Gastroesophageal sphincter (tissue), 4 donors: ENCODE results near the gene KLHL22. TPM values are rescaled to one million over a fixed set of nuclear protein-coding genes. Genes with fewer than 3 reads are reported as not detected.

Experiments used
- ATAC-seq: fragments of 150-250 bp; one replicate; pipeline ENCODE4 v1.9.1; 2016; ENCODE audit warnings: mild to moderate bottlenecking, moderate library complexity
- H3K27ac ChIP-seq, 4 donors: fragments of 200-600 bp; sonication (generic) in 3 of 4; 1 replicate in 3 of 4; 2 replicates in 1 of 4; pipeline ENCODE4 v1.5.1; 2016 to 2019
- H3K27me3 ChIP-seq: fragments of 200-600 bp; sonication (generic); one replicate; pipeline ENCODE4 v1.5.1; 2019
- H3K36me3 ChIP-seq, 2 donors: fragments of 200-600 bp; sonication (generic); one replicate each; pipeline ENCODE4 v1.5.1; 2019; ENCODE audit warnings: control low read depth in 1 of 2
- H3K4me1 ChIP-seq, 3 donors: fragments of 200-600 bp; sonication (generic); 1 replicate in 2 of 3; 2 replicates in 1 of 3; pipeline ENCODE4 v1.5.1; 2016 to 2019; ENCODE audit warnings: control low read depth in 2 of 3
- H3K4me3 ChIP-seq, 2 donors: fragments of 200-600 bp; sonication (generic); one replicate each; pipeline ENCODE4 v1.5.1; 2019; ENCODE audit warnings: mild to moderate bottlenecking in 1 of 2, moderate library complexity in 1 of 2
- H3K9me3 ChIP-seq, 3 donors: fragments of 200-600 bp; sonication (generic); one replicate each; pipeline ENCODE4 v1.5.1; 2017 to 2019; ENCODE audit warnings: control low read depth in 2 of 3
- CTCF ChIP-seq, 4 experiments: fragments of 200-600 bp in 2 of 4; fragments of 450-650 bp in 2 of 4; sonication (generic) in 1 of 4; IDR thresholded peaks; one replicate each; pipeline ENCODE4 v1.5.1; 2017 to 2019; ENCODE audit warnings: antibody characterized with exemption in 4 of 4, mild to moderate bottlenecking in 2 of 4, moderate library complexity in 2 of 4
- EP300 ChIP-seq: sonication (generic); formaldehyde crosslinking; IDR thresholded peaks from one replicate; pipeline ENCODE4 v1.6.1; 2017; ENCODE audit warnings: antibody characterized with exemption, mild to moderate bottlenecking
- POLR2A ChIP-seq, 2 donors: fragments of 450-650 bp; IDR thresholded peaks; one replicate each; pipeline ENCODE4 v1.6.1; 2017; ENCODE audit warnings: antibody characterized with exemption in 2 of 2, mild to moderate bottlenecking in 2 of 2, moderate library complexity in 1 of 2
- POLR2AphosphoS5 ChIP-seq: sonication (generic); formaldehyde crosslinking; IDR thresholded peaks from one replicate; pipeline ENCODE4 v1.6.1; 2017; ENCODE audit warnings: antibody characterized with exemption
- WGBS, 2 donors: methylation state at CpG; one replicate each; pipeline ENCODE4 v1.1.5; 2018; ENCODE audit warnings: low coverage in 1 of 2; 5-methylcytosine and 5-hydroxymethylcytosine counted together
- total RNA-seq, 4 donors: library from RNA; depleted of rRNA; stranded (reverse); fragments of >200 nt; gene quantifications; one replicate each; pipeline ENCODE4 v1.1.0, GENCODE V29; 2016

Gene KLHL22
- total RNA-seq, 4 donors from 2014 or later = 25.0 to 44.5 (median 33.9) TPM

GRCh38 chr22:20490183-20490940, 5.2 kb downstream of the KLHL22 start:
- WGBS, 2 donors = 80 to 81% methylated on average over 1 to 5 of the region's 6 CpGs
- ATAC-seq = no peak
- Histone ChIP-seq H3K36me3 (peaks cover 0 to 19% of the 10 kb centered on the region in 2 donors), H3K9me3 (no peaks in the 10 kb centered on the region), H3K4me3 (no peak overlapping the region), H3K4me1 (peaks cover 0 to 46% (median 9%) of the 10 kb centered on the region in 3 donors), H3K27ac (no peak overlapping the region), H3K27me3 (no peaks in the 10 kb centered on the region)
- TF ChIP-seq CTCF (IDR thresholded peaks at IDR 0.05) = no peak
- TF ChIP-seq EP300 = no peak
- no peak for TF ChIP-seq POLR2A (IDR thresholded peaks at IDR 0.05)
- TF ChIP-seq POLR2AphosphoS5 = no peak

DNA sequence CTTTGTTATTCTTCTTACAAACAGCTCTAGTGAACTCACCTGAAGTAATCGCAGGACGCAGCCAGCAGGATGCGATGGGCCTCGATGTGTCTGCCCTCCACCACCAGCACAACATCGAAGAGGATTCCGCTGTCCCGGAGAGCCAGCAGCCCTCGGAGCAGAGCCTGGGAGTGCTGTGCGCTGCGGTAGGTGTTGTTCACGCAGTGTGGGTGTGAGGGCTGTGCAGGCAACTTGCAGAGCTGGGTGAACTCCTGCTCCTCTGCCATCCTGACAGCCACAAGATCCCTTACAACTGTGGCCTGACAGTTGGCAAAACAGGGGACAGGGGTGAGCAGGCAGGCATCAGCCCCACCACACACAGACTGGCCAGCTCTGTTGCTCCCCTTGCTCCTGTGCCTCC, 6.6 kb downstream of the KLHL22 start:
- H3K9me3 ChIP-seq = no peaks in the 10 kb centered on the region
- no peaks in the 10 kb centered on the region for H3K27me3 ChIP-seq
- H3K4me1 ChIP-seq = peaks cover 0 to 34% (median 4%) of the 10 kb centered on the region in 3 donors
- TF ChIP-seq POLR2A (IDR thresholded peaks at IDR 0.05) (no peak), POLR2AphosphoS5 (no peak), EP300 (no peak), CTCF (IDR thresholded peaks at IDR 0.05) (no peak)
- 60% methylated on average over 1 of the region's 11 CpGs; no CpG with 5 or more reads in 1 of the 2 donors for WGBS, 2 donors
- H3K36me3 ChIP-seq = peaks cover 0 to 20% of the 10 kb centered on the region in 2 donors
- no peak overlapping the region for H3K4me3 ChIP-seq
- no peak for ATAC-seq
- H3K27ac ChIP-seq = no peak overlapping the region

DNA sequence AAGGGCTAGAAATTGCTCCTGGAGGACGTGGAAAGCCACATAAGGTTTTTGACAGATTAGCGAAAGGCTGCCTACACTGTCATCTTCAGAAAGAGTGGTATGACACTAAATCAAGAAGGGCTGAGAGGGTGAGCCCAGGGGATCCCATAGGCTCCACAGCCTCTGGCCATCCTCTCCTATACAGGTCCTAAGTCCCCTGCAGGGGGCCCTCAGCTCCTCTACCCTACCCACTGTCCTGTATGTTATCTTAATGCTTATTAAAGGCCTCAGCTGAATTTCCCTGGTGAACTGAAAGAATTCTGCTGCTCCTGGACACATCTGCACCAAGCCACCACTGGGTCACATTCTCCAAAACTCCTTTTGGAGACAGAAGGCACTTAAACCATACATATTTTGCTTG, 7.9 kb downstream of the KLHL22 start:
- no peak for ATAC-seq
- Histone ChIP-seq H3K4me3 (no peak overlapping the region), H3K27ac (no peak overlapping the region), H3K27me3 (no peaks in the 10 kb centered on the region), H3K9me3 (no peaks in the 10 kb centered on the region), H3K36me3 (peaks cover 0 to 31% of the 10 kb centered on the region in 2 donors), H3K4me1 (peaks cover 0 to 22% (median 0%) of the 10 kb centered on the region in 3 donors)
- no peak for TF ChIP-seq EP300
- TF ChIP-seq POLR2A (IDR thresholded peaks at IDR 0.05) = no peak
- TF ChIP-seq POLR2AphosphoS5 = no peak
- no peak for TF ChIP-seq CTCF (IDR thresholded peaks at IDR 0.05)
- WGBS, 2 donors = 97 to 100% methylated on average over 1 to 2 of the region's 2 CpGs

- no peaks in the 10 kb centered on the region for H3K27me3 ChIP-seq
- no peaks in the 10 kb centered on the region for H3K9me3 ChIP-seq
- H3K36me3 ChIP-seq = peaks cover 0 to 31% of the 10 kb centered on the region in 2 donors
- no peak overlapping the region for H3K4me3 ChIP-seq
- H3K27ac ChIP-seq = no peak overlapping the region
- TF ChIP-seq POLR2A (IDR thresholded peaks at IDR 0.05) = no peak
- no peak for TF ChIP-seq CTCF (IDR thresholded peaks at IDR 0.05)
- TF ChIP-seq EP300 = no peak
- TF ChIP-seq POLR2AphosphoS5 = no peak
- ATAC-seq = no peak
- 95 to 100% methylated on average over 1 to 2 of the region's 2 CpGs for WGBS, 2 donors
- H3K4me1 ChIP-seq = peaks cover 0 to 7% (median 0%) of the 10 kb centered on the region in 3 donors
Measured at GRCh38 chr22:20486229-20486628, 9.4 kb downstream of the KLHL22 start.
